PC-3 (cell line): Measurements from ENCODE around the gene MITF. TPM values are rescaled to one million over a fixed set of nuclear protein-coding genes. Genes with fewer than 3 reads are reported as not detected.

Experiments
- ATAC-seq: fragments of 200-7000 bp; cut with Tn5 transposase; 2 replicates; pipeline ENCODE4 v1.9.1; 2020; ENCODE audit warnings: mild to moderate bottlenecking, moderate library complexity
- BruUV-seq: library from RNA; stranded (reverse); fragments of 400-500 nt; replicated peaks from 2 replicates; lab custom pipeline; 2021; lab: Mats Ljungman, UMichigan
- CTCF ChIA-PET: fragments of 300-600 bp; sonication (Branson Sonifier 250); formaldehyde crosslinking; loops from one replicate; lab custom pipeline; 2022; ENCODE audit warnings: antibody characterized with exemption; lab: Charles Lee
- POLR2A ChIA-PET: fragments of 300-600 bp; sonication (Branson Sonifier 250); formaldehyde crosslinking; loops from one replicate; lab custom pipeline; 2022; ENCODE audit warnings: antibody characterized with exemption; ENCODE audit not compliant: unreplicated experiment; lab: Charles Lee
- DNase-seq: peaks from one replicate; pipeline ENCODE4 v3.0.0-alpha.2; 2015
- H2AFZ ChIP-seq: fragments of 300-600 bp; sonication (generic); 2 replicates; pipeline ENCODE4 v1.6.0; 2016; ENCODE audit warnings: antibody characterized with exemption, low read length
- H3F3A ChIP-seq: fragments of 300-600 bp; sonication (generic); one replicate; pipeline ENCODE4 v1.6.0; 2017; ENCODE audit warnings: antibody characterized with exemption, low read length, control low read depth, mild to moderate bottlenecking; ENCODE audit not compliant: unreplicated experiment
- H3K27ac ChIP-seq: fragments of 300-600 bp; sonication (generic); 2 replicates; pipeline ENCODE4 v1.5.1; 2016; ENCODE audit warnings: mild to moderate bottlenecking, low read length
- H3K27me3 ChIP-seq: fragments of 300-600 bp; sonication (generic); 2 replicates; pipeline ENCODE4 v1.6.1; 2016; ENCODE audit warnings: low read length, mixed read lengths
- H3K36me3 ChIP-seq: fragments of 300-600 bp; sonication (generic); 2 replicates; pipeline ENCODE4 v1.6.1; 2016; ENCODE audit warnings: low read depth, mixed run types, low read length, mixed read lengths
- H3K4me1 ChIP-seq: fragments of 300-600 bp; sonication (generic); 2 replicates; pipeline ENCODE4 v1.5.1; 2016; ENCODE audit warnings: low read length; ENCODE audit not compliant: insufficient read depth
- H3K4me2 ChIP-seq: fragments of 300-600 bp; sonication (generic); 2 replicates; pipeline ENCODE4 v1.6.0; 2016; ENCODE audit warnings: low read length
- H3K4me3 ChIP-seq: fragments of 300-600 bp; sonication (generic); 2 replicates; pipeline ENCODE4 v1.5.1; 2016; ENCODE audit warnings: mild to moderate bottlenecking, low read length, mixed read lengths
- H3K79me2 ChIP-seq: fragments of 300-600 bp; sonication (generic); 2 replicates; pipeline ENCODE4 v1.6.1; 2017; ENCODE audit warnings: low read length, mixed read lengths
- H3K9ac ChIP-seq: fragments of 300-600 bp; sonication (generic); 2 replicates; pipeline ENCODE4 v1.6.0; 2016; ENCODE audit warnings: mild to moderate bottlenecking, low read length
- H3K9me2 ChIP-seq: fragments of 300-600 bp; sonication (generic); replicated peaks from 2 replicates; pipeline ENCODE4 v1.6.1; 2016; ENCODE audit warnings: mixed run types, low read length, mixed read lengths
- H3K9me3 ChIP-seq: fragments of 300-600 bp; sonication (generic); 2 replicates; pipeline ENCODE4 v1.6.1; 2016; ENCODE audit warnings: low read length, mixed read lengths
- H4K20me1 ChIP-seq: fragments of 300-600 bp; sonication (generic); 2 replicates; pipeline ENCODE4 v1.6.1; 2016; ENCODE audit warnings: low read length, mixed read lengths
- EZH2 ChIP-seq: fragments of 300-600 bp; sonication (generic); IDR thresholded peaks from one replicate; pipeline ENCODE4 v1.6.1; 2017; ENCODE audit warnings: antibody characterized with exemption, mild to moderate bottlenecking, low read length; ENCODE audit not compliant: unreplicated experiment
- EZH2phosphoT487 ChIP-seq: fragments of 300-600 bp; sonication (generic); IDR thresholded peaks from 2 replicates; pipeline ENCODE4 v1.6.1; 2018; ENCODE audit warnings: mild to moderate bottlenecking, antibody characterized with exemption, low read length, borderline replicate concordance
- intact Hi-C: fragments of 100-400 bp; cut with micrococcal nuclease; formaldehyde crosslinking; loops from 2 replicates; pipeline ENCODE4 v1.9.0; 2023
- total RNA-seq: library from RNA; depleted of rRNA; stranded (reverse); fragments of >200 nt; gene quantifications from 2 replicates; pipeline ENCODE4 v1.2.3, GENCODE V29; 2014
- TF ChIP-seq, protein P1 (sequence below): fragments of 300-600 bp; sonication (generic); conservative IDR thresholded peaks from 2 replicates; pipeline ENCODE4 v1.5.1; 2017; ENCODE audit warnings: antibody characterized with exemption, low read depth, mild to moderate bottlenecking, low read length

The MITF gene
- total RNA-seq, 1 experiment from 2014 or later = 7.6 TPM

DNA sequence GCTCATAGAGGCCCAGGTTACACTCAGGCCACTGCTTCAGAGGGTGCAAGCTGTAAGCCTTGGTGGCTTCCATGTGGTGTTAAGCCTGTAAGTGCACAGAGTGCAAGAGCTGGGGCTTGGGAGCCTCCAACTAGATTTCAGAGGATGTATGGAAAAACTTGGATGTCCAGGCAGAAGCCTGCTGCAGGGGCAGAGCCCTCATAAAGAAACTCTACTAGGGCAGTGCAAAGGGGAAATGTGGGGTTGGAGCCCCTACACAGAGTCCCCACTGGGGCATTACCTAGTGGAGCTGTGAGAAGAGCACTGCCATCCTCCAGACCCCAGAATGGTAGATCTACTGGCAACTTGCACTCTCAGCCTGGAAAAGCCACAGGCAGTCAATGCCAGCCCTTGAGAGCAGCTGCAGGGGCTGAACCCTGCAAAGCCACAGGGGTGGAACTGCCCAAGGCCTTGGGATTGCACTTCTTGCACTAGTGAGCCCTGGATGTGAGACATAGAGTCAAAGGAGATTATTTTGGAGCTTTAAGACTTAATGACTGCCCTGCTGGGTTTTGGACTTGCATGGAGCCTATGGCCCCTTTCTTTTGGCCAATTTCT is 14.0 kb downstream of the MITF start:
- Histone ChIP-seq H4K20me1 (no peaks in the 10 kb centered on the region), H3F3A (no peaks in the 10 kb centered on the region), H3K27ac (no peak overlapping the region), H3K9me3 (no peaks in the 10 kb centered on the region), H3K4me3 (no peak overlapping the region), H3K79me2 (no peaks in the 10 kb centered on the region), H3K36me3 (no peaks in the 10 kb centered on the region), H3K9me2 (no peaks in the 10 kb centered on the region), H3K4me1 (no peaks in the 10 kb centered on the region), H3K9ac (no peak overlapping the region), H3K27me3 (no peaks in the 10 kb centered on the region), H2AFZ (no peak overlapping the region), H3K4me2 (no peak overlapping the region)
- intact Hi-C loops = no loop called here
- DNase-seq = no peak
- POLR2A ChIA-PET = no interaction called here
- no peak for ATAC-seq
- no TSS peak for BruUV-seq
- CTCF ChIA-PET = no interaction called here
- TF ChIP-seq EZH2phosphoT487 (no peak), EZH2 (no peak)
- TF ChIP-seq, protein P1, sequence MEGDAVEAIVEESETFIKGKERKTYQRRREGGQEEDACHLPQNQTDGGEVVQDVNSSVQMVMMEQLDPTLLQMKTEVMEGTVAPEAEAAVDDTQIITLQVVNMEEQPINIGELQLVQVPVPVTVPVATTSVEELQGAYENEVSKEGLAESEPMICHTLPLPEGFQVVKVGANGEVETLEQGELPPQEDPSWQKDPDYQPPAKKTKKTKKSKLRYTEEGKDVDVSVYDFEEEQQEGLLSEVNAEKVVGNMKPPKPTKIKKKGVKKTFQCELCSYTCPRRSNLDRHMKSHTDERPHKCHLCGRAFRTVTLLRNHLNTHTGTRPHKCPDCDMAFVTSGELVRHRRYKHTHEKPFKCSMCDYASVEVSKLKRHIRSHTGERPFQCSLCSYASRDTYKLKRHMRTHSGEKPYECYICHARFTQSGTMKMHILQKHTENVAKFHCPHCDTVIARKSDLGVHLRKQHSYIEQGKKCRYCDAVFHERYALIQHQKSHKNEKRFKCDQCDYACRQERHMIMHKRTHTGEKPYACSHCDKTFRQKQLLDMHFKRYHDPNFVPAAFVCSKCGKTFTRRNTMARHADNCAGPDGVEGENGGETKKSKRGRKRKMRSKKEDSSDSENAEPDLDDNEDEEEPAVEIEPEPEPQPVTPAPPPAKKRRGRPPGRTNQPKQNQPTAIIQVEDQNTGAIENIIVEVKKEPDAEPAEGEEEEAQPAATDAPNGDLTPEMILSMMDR = no peak

DNA sequence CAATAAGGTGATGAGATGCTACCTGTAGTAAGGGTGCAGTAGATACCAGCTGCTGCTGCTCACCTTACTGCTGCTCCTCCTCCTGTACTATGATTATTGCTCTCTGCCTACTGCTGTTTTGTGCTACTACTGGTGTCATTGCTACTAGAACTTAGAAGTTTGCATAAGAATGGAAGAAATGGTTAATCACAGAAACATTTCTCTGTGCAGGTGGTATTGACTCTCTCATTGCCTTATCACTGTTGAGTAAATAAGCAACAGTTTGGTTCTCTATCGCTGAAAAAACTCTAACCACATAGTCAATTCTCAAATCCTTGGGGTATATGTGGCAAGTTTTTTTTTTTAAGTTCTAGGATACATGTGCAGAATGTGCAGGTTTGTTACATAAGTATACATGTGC is 16.5 kb downstream of the MITF start:
- no peak for TF ChIP-seq EZH2phosphoT487
- TF ChIP-seq, protein P1 = no peak
- no peak for ATAC-seq
- POLR2A ChIA-PET = no interaction called here

DNA sequence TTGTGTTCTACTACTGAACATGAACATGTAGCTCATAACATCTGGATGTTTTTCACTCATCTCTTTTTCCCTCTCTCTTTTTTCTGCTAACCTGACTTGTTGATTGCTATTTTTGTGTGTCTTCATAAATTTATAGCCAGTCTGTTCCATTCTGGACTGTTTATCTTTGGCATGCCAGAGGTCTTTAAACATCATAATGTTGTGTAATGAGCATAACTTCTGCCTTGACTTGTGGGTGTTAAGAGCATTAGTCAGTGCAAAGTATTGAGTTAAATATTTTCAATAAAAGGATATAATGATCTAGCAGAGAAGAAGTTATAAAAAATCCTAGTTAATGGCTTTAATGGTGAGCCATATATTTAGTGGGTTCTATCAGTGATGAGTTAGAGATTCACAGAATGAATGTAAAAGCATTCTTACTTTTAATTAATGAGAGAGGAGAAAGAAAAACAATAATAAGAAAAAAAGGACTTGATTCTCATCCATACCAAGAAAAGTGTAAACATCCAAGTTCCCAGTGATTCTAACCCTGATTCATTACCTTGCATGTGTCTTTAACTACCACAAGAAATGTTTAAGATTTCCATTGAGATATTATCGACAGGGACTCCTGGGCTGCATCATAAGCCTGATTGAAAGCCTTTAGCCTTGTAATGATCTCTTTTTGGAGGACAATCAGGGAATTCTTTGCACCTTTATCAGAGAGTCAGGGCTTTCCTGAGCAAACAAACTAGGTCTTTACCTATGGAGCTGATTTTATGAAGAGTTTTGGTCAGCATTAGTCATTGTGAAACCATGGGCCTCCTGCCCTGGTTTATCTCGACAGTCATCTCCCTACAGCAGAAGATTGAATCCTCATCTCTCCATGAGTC is 22.9 kb downstream of the MITF start:
- CTCF ChIA-PET = no interaction called here
- TSS peak; percentile 24 for BruUV-seq

More for the DNA sequence above, 16.5 kb downstream of the MITF start:
- Histone ChIP-seq H3K4me3 (no peak overlapping the region), H3K27me3 (no peaks in the 10 kb centered on the region), H3K4me1 (peaks cover 5% of the 10 kb centered on the region; the same call in 1 of the 2 replicates), H3K9me3 (no peaks in the 10 kb centered on the region), H3K36me3 (no peaks in the 10 kb centered on the region), H3K79me2 (no peaks in the 10 kb centered on the region), H3K9me2 (no peaks in the 10 kb centered on the region), H4K20me1 (no peaks in the 10 kb centered on the region), H3K9ac (no peak overlapping the region), H2AFZ (no peak overlapping the region), H3F3A (no peaks in the 10 kb centered on the region), H3K4me2 (no peak overlapping the region), H3K27ac (no peak overlapping the region)
- no TSS peak for BruUV-seq
- intact Hi-C loops = no loop called here
- CTCF ChIA-PET = no interaction called here
- no peak for DNase-seq

More for the DNA sequence above, 22.9 kb downstream of the MITF start:
- H3K4me2 ChIP-seq = peak overlapping the region; percentile 76
- TF ChIP-seq, protein P1 = no peak
- TF ChIP-seq EZH2phosphoT487 (no peak), EZH2 (no peak)
- peak overlapping the region; percentile 33 for H3K4me3 ChIP-seq
- H3F3A ChIP-seq = no peaks in the 10 kb centered on the region
- H3K9ac ChIP-seq = no peak overlapping the region
- peak overlapping the region; percentile 85 for H3K27ac ChIP-seq
- H3K27me3 ChIP-seq = no peaks in the 10 kb centered on the region
- H3K79me2 ChIP-seq = peaks cover 31% of the 10 kb centered on the region
- intact Hi-C loops = loop anchor here (2.0 kb wide), 1 partner anchor 23 kb away; the partner anchor contains the start of gene MITF
- peaks cover 52% of the 10 kb centered on the region for H3K4me1 ChIP-seq
- no peaks in the 10 kb centered on the region for H3K9me3 ChIP-seq
- DNase-seq (peak; percentile 81), ATAC-seq (peak; percentile 90)
- H4K20me1 ChIP-seq = no peaks in the 10 kb centered on the region
- no peaks in the 10 kb centered on the region for H3K9me2 ChIP-seq
- H3K36me3 ChIP-seq = no peaks in the 10 kb centered on the region
- POLR2A ChIA-PET = no interaction called here
- no peak overlapping the region for H2AFZ ChIP-seq
